Transverse colon (tissue), 4 donors: ENCODE results near the gene QDPR. TPM values are rescaled to one million over a fixed set of nuclear protein-coding genes. Genes with fewer than 3 reads are reported as not detected.

Source experiments
- DNase-seq: peaks from one replicate; pipeline ENCODE4 v3.0.0-alpha.2; 2019
- H3K27ac ChIP-seq, 4 donors: fragments of 200-600 bp; sonication (generic); 2 replicates each; pipeline ENCODE4 v1.5.1; 2016 to 2018; ENCODE audit warnings: inconsistent platforms in 4 of 4
- H3K27me3 ChIP-seq: fragments of 200-600 bp; sonication (generic); 2 replicates; pipeline ENCODE4 v1.5.1; 2017; ENCODE audit warnings: inconsistent platforms
- H3K36me3 ChIP-seq, 4 donors: fragments of 200-600 bp; sonication (generic); 2 replicates each; pipeline ENCODE4 v1.5.1; 2017 to 2019; ENCODE audit warnings: inconsistent platforms in 4 of 4
- H3K4me1 ChIP-seq, 4 donors: fragments of 200-600 bp; sonication (generic); 2 replicates each; pipeline ENCODE4 v1.5.1; 2017 to 2020; ENCODE audit warnings: inconsistent platforms in 4 of 4
- H3K4me3 ChIP-seq, 4 donors: fragments of 200-600 bp; sonication (generic); 1 replicate in 1 of 4; 2 replicates in 3 of 4; pipeline versions ENCODE4 v1.5.1 to v1.6.1; 2017 to 2019; ENCODE audit warnings: inconsistent platforms in 4 of 4
- H3K9me3 ChIP-seq, 2 donors: fragments of 200-600 bp; sonication (generic); 2 replicates each; pipeline ENCODE4 v1.5.1; 2017 to 2019; ENCODE audit warnings: inconsistent platforms in 2 of 2
- EP300 ChIP-seq: sonication (generic); formaldehyde crosslinking; IDR thresholded peaks from one replicate; pipeline ENCODE4 v1.6.1; 2017; ENCODE audit warnings: antibody characterized with exemption, low read depth
- POLR2A ChIP-seq: fragments of 450-650 bp; IDR thresholded peaks from one replicate; pipeline ENCODE4 v1.6.1; 2016; ENCODE audit warnings: antibody characterized with exemption, mild to moderate bottlenecking, moderate library complexity
- POLR2AphosphoS5 ChIP-seq, 3 donors: sonication (generic); formaldehyde crosslinking; IDR thresholded peaks; one replicate each; pipeline ENCODE4 v1.6.1; 2016; ENCODE audit warnings: antibody characterized with exemption in 3 of 3
- WGBS, 2 donors: methylation state at CpG; one replicate each; pipeline ENCODE4 v1.1.5; 2018; ENCODE audit warnings: low coverage in 1 of 2; 5-methylcytosine and 5-hydroxymethylcytosine counted together
- in situ Hi-C, 4 donors: fragments of 200-750 bp; cut with MboI; loops; one replicate each; pipeline versions ENCODE4 v1.15.0 to v1.15.1; 2017; ENCODE audit warnings: low sequenced_read_pairs in 3 of 4, low pct_ligation_motif_present in 1 of 4, low pct_unique_long_range_greater_than_20kb in 1 of 4
- intact Hi-C: fragments of 100-400 bp; cut with DNase I; formaldehyde crosslinking; loops from one replicate; pipeline ENCODE4 v1.15.1; 2023; ENCODE audit warnings: low total_unique reads
- total RNA-seq, 4 donors: library from RNA; depleted of rRNA; stranded (reverse); fragments of >200 nt; gene quantifications; one replicate each; pipeline ENCODE4 v1.1.0, GENCODE V29; 2016
- TF ChIP-seq, protein P1 (sequence below), 5 experiments: fragments of 200-600 bp in 3 of 5; fragments of 450-650 bp in 2 of 5; sonication (generic) in 3 of 5; IDR thresholded peaks; 1 replicate in 2 of 5; 2 replicates in 3 of 5; pipeline ENCODE4 v1.5.1; 2016 to 2017; ENCODE audit warnings: antibody characterized with exemption in 5 of 5, inconsistent platforms in 3 of 5, mild to moderate bottlenecking in 2 of 5, moderate library complexity in 1 of 5

Gene QDPR
- total RNA-seq, 4 donors from 2014 or later = 11.4 to 32.4 (median 13.0) TPM; not detected in 1

DNA sequence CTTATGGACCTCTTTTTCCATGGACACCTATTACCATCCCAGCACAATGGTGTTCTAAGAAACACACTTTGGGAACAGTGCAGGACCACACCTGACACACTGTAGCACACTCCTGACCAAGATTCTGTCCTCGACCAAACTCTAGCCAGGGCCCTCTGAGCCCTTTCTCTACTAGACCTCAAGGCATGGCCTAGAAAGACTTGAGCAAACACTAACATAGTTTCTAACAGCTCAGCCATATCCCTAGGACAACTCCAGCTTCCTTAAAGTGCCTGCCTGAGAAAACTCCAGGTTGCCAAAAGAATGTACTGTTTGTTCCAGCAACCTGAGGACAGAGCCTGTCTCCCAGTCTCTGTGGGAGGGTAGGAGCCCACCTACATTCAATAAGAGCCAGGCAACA, 48.3 kb downstream of the QDPR start:
- intact Hi-C loops = no loop called here
- no peaks in the 10 kb centered on the region for H3K4me1 ChIP-seq
- no peak for TF ChIP-seq EP300
- TF ChIP-seq POLR2AphosphoS5 (IDR thresholded peaks at IDR 0.05) = no peak
- TF ChIP-seq, protein P1, sequence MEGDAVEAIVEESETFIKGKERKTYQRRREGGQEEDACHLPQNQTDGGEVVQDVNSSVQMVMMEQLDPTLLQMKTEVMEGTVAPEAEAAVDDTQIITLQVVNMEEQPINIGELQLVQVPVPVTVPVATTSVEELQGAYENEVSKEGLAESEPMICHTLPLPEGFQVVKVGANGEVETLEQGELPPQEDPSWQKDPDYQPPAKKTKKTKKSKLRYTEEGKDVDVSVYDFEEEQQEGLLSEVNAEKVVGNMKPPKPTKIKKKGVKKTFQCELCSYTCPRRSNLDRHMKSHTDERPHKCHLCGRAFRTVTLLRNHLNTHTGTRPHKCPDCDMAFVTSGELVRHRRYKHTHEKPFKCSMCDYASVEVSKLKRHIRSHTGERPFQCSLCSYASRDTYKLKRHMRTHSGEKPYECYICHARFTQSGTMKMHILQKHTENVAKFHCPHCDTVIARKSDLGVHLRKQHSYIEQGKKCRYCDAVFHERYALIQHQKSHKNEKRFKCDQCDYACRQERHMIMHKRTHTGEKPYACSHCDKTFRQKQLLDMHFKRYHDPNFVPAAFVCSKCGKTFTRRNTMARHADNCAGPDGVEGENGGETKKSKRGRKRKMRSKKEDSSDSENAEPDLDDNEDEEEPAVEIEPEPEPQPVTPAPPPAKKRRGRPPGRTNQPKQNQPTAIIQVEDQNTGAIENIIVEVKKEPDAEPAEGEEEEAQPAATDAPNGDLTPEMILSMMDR (IDR thresholded peaks at IDR 0.05) = no peak
- no peak for TF ChIP-seq POLR2A

DNA sequence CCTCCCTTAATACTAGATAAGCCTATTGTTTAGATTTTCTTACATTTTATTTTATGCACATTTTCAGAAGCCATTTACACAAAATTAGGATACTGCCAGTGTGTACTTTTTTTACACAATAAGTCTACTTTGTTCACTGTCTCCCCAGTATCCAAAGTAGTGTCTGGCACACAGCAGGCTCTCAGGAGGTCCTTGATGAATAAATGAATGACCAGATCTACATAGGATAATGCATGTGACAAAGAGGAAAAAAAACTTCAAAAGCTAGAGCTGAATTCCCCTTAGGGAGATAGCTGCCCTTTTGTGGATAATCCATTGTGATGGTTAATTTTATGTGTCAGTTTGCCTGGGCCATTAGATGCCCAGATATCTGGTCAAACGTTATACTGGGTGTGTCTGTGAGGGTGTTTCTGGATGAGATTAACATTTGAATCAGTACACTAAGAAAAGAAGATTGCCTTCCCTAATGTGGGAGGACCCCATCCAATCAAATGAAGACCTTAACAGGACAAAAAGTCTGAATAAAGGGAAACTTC, 61.6 kb downstream of the QDPR start:
- H3K4me1 ChIP-seq = no peaks in the 10 kb centered on the region
- no peaks in the 10 kb centered on the region for H3K9me3 ChIP-seq
- in situ Hi-C loops = loop anchor here in 2 of 4 donors (25.0 kb wide), 1 partner anchor 1163 kb away; no protein-coding TSS in a partner anchor
- intact Hi-C loops = no loop called here
- H3K27ac ChIP-seq = no peak overlapping the region
- H3K36me3 ChIP-seq = no peaks in the 10 kb centered on the region
- H3K27me3 ChIP-seq = no peaks in the 10 kb centered on the region
- TF ChIP-seq POLR2AphosphoS5 (IDR thresholded peaks at IDR 0.05) (no peak), EP300 (no peak), POLR2A (no peak)
- TF ChIP-seq, protein P1 (IDR thresholded peaks at IDR 0.05) = no peak
- 20 to 29% methylated on average over 1 of the region's 1 CpG for WGBS, 2 donors
- H3K4me3 ChIP-seq = no peak overlapping the region
- no peak for DNase-seq

More for the DNA sequence above, 48.3 kb downstream of the QDPR start:
- in situ Hi-C loops = loop anchor here in 2 of 4 donors (25.0 kb wide), 1 partner anchor 1176 kb away; no protein-coding TSS in a partner anchor
- Histone ChIP-seq H3K9me3 (no peaks in the 10 kb centered on the region), H3K4me3 (no peak overlapping the region), H3K27me3 (no peaks in the 10 kb centered on the region), H3K36me3 (no peaks in the 10 kb centered on the region), H3K27ac (no peak overlapping the region)
- no peak for DNase-seq
- 83 to 88% methylated on average over 1 of the region's 1 CpG for WGBS, 2 donors

DNA sequence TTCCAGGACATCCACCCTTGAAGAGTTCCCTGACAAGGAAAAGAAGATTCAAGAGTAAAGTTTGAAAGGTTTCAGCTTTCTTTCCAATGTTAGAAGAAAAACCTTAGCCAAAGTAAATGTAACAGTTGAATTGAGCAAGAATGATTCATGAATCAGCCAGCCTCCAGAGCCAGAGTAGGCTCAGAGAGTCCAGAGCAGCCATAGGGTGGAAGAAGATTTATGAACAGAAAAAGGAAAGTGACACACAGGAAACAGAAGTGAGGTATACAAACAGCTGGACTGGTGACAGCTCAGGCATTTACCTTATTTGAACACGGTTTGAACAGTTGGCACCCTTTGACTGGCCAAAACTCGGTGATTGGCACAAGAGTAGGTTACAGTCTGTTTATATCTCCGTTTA, 63.2 kb downstream of the QDPR start:
- 32 to 42% methylated on average over 3 of the region's 3 CpGs for WGBS, 2 donors
- TF ChIP-seq EP300 = no peak
- no peak for TF ChIP-seq POLR2AphosphoS5 (IDR thresholded peaks at IDR 0.05)
- TF ChIP-seq, protein P1 (IDR thresholded peaks at IDR 0.05) = no peak
- TF ChIP-seq POLR2A = no peak
- H3K27ac ChIP-seq = no peak overlapping the region
- H3K27me3 ChIP-seq = no peaks in the 10 kb centered on the region
- no peak overlapping the region for H3K4me3 ChIP-seq
- intact Hi-C loops = no loop called here
- DNase-seq = no peak
- in situ Hi-C loops = loop anchor here in 2 of 4 donors (25.0 kb wide), 1 partner anchor 1161 kb away; no protein-coding TSS in a partner anchor
- H3K4me1 ChIP-seq = no peaks in the 10 kb centered on the region
- no peaks in the 10 kb centered on the region for H3K36me3 ChIP-seq
- H3K9me3 ChIP-seq = no peaks in the 10 kb centered on the region

DNA sequence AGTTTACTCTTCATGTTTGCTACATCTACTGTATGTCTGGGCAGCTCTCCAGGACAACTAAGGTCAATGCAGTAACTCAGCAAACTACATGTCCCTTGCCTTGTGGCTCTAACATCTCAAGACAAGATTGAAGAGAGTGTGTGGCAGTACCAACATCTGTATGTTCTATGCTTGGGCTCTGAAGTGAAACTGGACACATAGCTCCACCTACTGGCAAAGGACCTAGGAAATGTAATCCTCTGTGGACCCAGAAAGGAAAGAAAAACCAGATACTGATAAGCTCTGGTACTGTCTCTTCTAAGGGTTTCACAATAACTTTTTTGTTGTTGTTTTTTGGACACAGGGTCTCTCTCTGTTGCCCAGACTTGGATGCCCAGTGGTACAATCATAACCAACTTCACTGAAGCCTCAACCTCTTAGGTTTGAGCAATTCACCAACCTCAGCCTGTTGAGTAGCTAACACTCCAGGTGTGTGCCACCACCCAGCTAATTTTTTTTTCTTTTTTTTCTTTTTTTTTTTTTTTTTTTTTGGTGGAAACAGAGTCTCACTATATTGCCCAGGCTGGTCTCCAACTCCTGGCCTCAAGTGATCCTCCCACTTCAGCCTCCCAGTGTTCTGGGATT, 64.1 kb downstream of the QDPR start:
- peak; percentile 27 for DNase-seq
- H3K4me3 ChIP-seq = no peak overlapping the region
- no peak overlapping the region for H3K27ac ChIP-seq
- no peaks in the 10 kb centered on the region for H3K27me3 ChIP-seq
- TF ChIP-seq, protein P1 (IDR thresholded peaks at IDR 0.05) = peak; percentile 32 to 58 (median 48)
- no peak for TF ChIP-seq EP300
- no peaks in the 10 kb centered on the region for H3K36me3 ChIP-seq
- intact Hi-C loops (no loop called here), in situ Hi-C loops (loop anchor here in 2 of 4 donors (25.0 kb wide), 1 partner anchor 1160 kb away; no protein-coding TSS in a partner anchor)
- no peaks in the 10 kb centered on the region for H3K4me1 ChIP-seq
- H3K9me3 ChIP-seq = no peaks in the 10 kb centered on the region
